AG04450 (cell line): ENCODE results near the gene BCO2. TPM values are rescaled to one million over a fixed set of nuclear protein-coding genes. Genes with fewer than 3 reads are reported as not detected.

Experiments
- CTCF ChIA-PET: fragments of 300-600, 350-600 bp; formaldehyde crosslinking; extraction: SDS; loops from one replicate; lab custom pipeline; 2022; ENCODE audit warnings: antibody characterized with exemption, inconsistent platforms; lab: Charles Lee
- POLR2A ChIA-PET: fragments of 350-600 bp; formaldehyde crosslinking; extraction: SDS; loops from one replicate; lab custom pipeline; 2021; ENCODE audit warnings: antibody characterized with exemption, inconsistent platforms; lab: Yijun Ruan, JAX
- DNase-seq: peaks from one replicate; pipeline ENCODE4 v3.0.0-alpha.2; 2011; ENCODE audit warnings: low read depth, low spot score
- H3K27ac ChIP-seq: one replicate; pipeline ENCODE4 v1.5.1; 2012; ENCODE audit warnings: low read depth, low read length, control low read depth
- H3K27me3 ChIP-seq: one replicate; pipeline ENCODE4 v1.6.0; 2012; ENCODE audit warnings: low read length; ENCODE audit not compliant: control insufficient read depth, insufficient read depth
- H3K4me3 ChIP-seq: 2 replicates; pipeline ENCODE4 v1.5.1; 2011; ENCODE audit warnings: mild to moderate bottlenecking, low read depth, low read length, control low read depth
- H3K9me3 ChIP-seq: 2 replicates; pipeline ENCODE4 v1.5.1; 2012; ENCODE audit warnings: low read length; ENCODE audit not compliant: control insufficient read depth, insufficient read depth
- polyA plus RNA-seq: library from polyadenylated mRNA; depleted of rRNA; stranded (reverse); fragments of >200 nt; gene quantifications from 2 replicates; pipeline ENCODE4 v1.2.3, GENCODE V29; 2011; rRNA removed
- small RNA-seq: library from RNA; depleted of rRNA; stranded (forward); fragments of <200 nt; gene quantifications from one replicate; pipeline ENCODE3, GENCODE V24; 2012; ENCODE audit warnings: low read depth; ENCODE audit not compliant: insufficient read length
- TF ChIP-seq, protein P1 (sequence below): IDR thresholded peaks from 2 replicates; pipeline ENCODE4 v1.5.1; 2011; ENCODE audit warnings: low read depth, low read length, control low read depth, inconsistent platforms

Gene BCO2
- polyA plus RNA-seq, 1 experiment = 1.3 TPM

DNA sequence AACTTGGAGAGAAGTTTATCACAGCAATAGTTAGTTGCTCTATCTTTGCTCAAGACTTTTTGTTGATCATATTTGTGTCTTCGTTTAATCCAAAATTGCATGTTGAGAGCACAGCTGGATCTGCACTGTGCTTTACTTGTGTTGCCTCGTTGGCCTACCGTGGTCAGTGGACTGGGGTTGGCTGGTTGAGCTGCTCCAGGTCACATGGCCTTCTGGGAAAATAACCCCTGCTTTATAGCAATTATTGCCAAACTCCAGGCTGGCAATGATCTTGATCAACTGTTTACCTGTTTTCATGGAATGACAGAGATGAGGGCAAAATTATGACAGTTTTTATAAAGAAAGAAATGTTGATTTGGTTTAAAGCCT is 91.1 kb downstream of the BCO2 start:
- no peaks in the 10 kb centered on the region for H3K9me3 ChIP-seq
- CTCF ChIA-PET = interaction anchor here (3.3 to 7.4 kb wide), 2 partner anchors 15 to 47 kb away, joined by 14 to 79 read pairs; no protein-coding TSS in a partner anchor
- H3K27me3 ChIP-seq = peaks cover 2% of the 10 kb centered on the region
- H3K27ac ChIP-seq = no peak overlapping the region
- POLR2A ChIA-PET = no interaction called here
- TF ChIP-seq, protein P1, sequence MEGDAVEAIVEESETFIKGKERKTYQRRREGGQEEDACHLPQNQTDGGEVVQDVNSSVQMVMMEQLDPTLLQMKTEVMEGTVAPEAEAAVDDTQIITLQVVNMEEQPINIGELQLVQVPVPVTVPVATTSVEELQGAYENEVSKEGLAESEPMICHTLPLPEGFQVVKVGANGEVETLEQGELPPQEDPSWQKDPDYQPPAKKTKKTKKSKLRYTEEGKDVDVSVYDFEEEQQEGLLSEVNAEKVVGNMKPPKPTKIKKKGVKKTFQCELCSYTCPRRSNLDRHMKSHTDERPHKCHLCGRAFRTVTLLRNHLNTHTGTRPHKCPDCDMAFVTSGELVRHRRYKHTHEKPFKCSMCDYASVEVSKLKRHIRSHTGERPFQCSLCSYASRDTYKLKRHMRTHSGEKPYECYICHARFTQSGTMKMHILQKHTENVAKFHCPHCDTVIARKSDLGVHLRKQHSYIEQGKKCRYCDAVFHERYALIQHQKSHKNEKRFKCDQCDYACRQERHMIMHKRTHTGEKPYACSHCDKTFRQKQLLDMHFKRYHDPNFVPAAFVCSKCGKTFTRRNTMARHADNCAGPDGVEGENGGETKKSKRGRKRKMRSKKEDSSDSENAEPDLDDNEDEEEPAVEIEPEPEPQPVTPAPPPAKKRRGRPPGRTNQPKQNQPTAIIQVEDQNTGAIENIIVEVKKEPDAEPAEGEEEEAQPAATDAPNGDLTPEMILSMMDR = no peak
- DNase-seq = no peak
- H3K4me3 ChIP-seq = no peak overlapping the region

DNA sequence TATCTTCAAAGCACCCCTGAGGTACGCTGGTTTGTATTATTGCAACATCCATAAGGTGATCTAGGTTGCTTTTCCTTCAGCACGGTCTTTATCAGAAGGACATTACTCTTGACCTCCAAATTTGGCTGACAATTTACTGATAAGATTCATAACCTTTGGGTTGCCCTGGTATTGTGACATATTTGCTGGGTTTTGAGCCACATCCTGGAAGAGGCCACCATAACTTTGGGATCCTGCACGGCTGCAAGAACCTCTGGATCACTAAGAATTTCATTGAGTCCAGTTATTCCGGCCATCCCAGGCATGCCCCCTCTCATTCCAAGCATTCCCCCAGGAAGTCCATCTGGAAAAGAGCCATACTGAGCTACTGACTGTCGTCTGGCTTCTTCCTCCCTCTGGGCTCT is 91.9 kb downstream of the BCO2 start:
- Histone ChIP-seq H3K27ac (no peak overlapping the region), H3K4me3 (no peak overlapping the region), H3K27me3 (peaks cover 2% of the 10 kb centered on the region), H3K9me3 (no peaks in the 10 kb centered on the region)
- ChIA-PET CTCF (interaction anchor here (3.3 to 7.4 kb wide), 2 partner anchors 14 to 48 kb away, joined by 14 to 79 read pairs; no protein-coding TSS in a partner anchor), POLR2A (interaction anchor here (0.7 kb wide), 1 partner anchor 29 kb away, joined by 3 read pairs; no protein-coding TSS in a partner anchor)
- no peak for DNase-seq
- TF ChIP-seq, protein P1 = no peak

DNA sequence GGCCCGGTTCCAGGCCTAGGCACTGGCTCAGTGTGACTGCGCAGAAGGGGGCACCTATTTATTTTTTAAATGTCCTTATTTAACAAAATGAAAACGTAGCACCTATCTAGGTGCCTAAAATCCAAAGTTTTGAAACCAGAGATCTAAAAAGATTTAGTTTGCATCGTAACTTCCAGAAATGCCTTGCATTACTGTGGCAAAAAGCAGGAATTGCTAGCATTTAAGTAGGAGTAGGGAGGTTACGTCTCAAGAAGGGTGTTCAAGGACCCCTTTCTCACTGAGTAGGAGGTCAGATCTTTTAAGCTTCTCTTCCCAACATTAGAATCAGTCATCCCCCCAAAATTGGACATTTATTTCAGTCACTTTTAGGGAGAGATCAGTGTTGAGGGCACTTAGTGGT is 93.1 kb downstream of the BCO2 start:
- Histone ChIP-seq H3K27me3 (peaks cover 5% of the 10 kb centered on the region), H3K9me3 (no peaks in the 10 kb centered on the region), H3K27ac (no peak overlapping the region), H3K4me3 (no peak overlapping the region)
- ChIA-PET CTCF (interaction anchor here (1.2 to 7.4 kb wide), 3 partner anchors 13 to 1021 kb away, joined by 4 to 79 read pairs (median 4); no protein-coding TSS in a partner anchor), POLR2A (no interaction called here)
- TF ChIP-seq, protein P1 = no peak
- no peak for DNase-seq

Small RNA genes within 50 kb of the gene (small RNA-seq; reads per million reads assigned to genes)
- not detected for gene MRPS36P4

Other genes starting within 250 kb of the BCO2 start
- 10.5 and 11.5 TPM in 2 replicates for gene DIXDC1, start 238.2 kb upstream of the BCO2 start, polyA plus RNA-seq
- 26.6 and 34.8 TPM in 2 replicates for gene DLAT, start 150.1 kb upstream of the BCO2 start, polyA plus RNA-seq
- gene PIH1D2, start 101.5 kb upstream of the BCO2 start, polyA plus RNA-seq = 1.5 TPM in 2 replicates
- 18.2 and 23.2 TPM in 2 replicates for gene NKAPD1, start 101.2 kb upstream of the BCO2 start, polyA plus RNA-seq
- gene TIMM8B, start 88.8 kb upstream of the BCO2 start, polyA plus RNA-seq = 106 and 143 TPM in 2 replicates
- 122 and 154 TPM in 2 replicates for gene SDHD, start 88.6 kb upstream of the BCO2 start, polyA plus RNA-seq
- 0.12 and 0.46 TPM in 2 replicates for gene IL18, start 11.4 kb upstream of the BCO2 start, polyA plus RNA-seq
- 0.19 TPM in 1 of 2 replicates, not detected in the other for gene TEX12, start 8.1 kb upstream of the BCO2 start, polyA plus RNA-seq
- 40.5 and 55.9 TPM in 2 replicates for gene PTS, start 50.9 kb downstream of the BCO2 start, polyA plus RNA-seq
- gene PLET1, start 85.3 kb downstream of the BCO2 start, polyA plus RNA-seq = not detected in 2 replicates